GM12878 (cell line): ENCODE results near the gene DPP4. TPM values are rescaled to one million over a fixed set of nuclear protein-coding genes. Genes with fewer than 3 reads are reported as not detected.

Source experiments
- ATAC-seq: fragments of 200-7000 bp; cut with Tn5 transposase; 3 replicates; pipeline ENCODE4 v1.9.1; 2020; ENCODE audit warnings: mild to moderate bottlenecking, moderate library complexity
- BruUV-seq: library from RNA; stranded (reverse); fragments of 400-500 nt; replicated peaks from 2 replicates; lab custom pipeline; 2021; lab: Mats Ljungman, UMichigan
- CTCF ChIA-PET: fragments of 300-600 bp; sonication (Branson Sonifier 250); formaldehyde crosslinking; extraction: SDS; loops from one replicate; lab custom pipeline; 2021; ENCODE audit warnings: inconsistent platforms; lab: Yijun Ruan, JAX
- POLR2A ChIA-PET: fragments of 350-600 bp; formaldehyde crosslinking; extraction: SDS; loops from one replicate; lab custom pipeline; 2021; ENCODE audit warnings: inconsistent platforms; lab: Charles Lee
- RAD21 ChIA-PET: fragments of 300-600 bp; sonication (Branson Sonifier 250); formaldehyde crosslinking; loops from one replicate; lab custom pipeline; 2023; ENCODE audit warnings: antibody characterized with exemption; ENCODE audit not compliant: unreplicated experiment; lab: Charles Lee
- SMC1A ChIA-PET: fragments of 300-600 bp; sonication (Branson Sonifier 250); formaldehyde crosslinking; loops from one replicate; lab custom pipeline; 2023; ENCODE audit not compliant: unreplicated experiment, uncharacterized antibody; lab: Charles Lee
- DNase-seq: peaks from one replicate; pipeline ENCODE4 v3.0.0-alpha.2; 2011; ENCODE audit warnings: low read depth, low spot score
- FAIRE-seq: peaks from 3 replicates; lab custom pipeline; 2011; peaks lifted over from hg19 to GRCh38; lab: Jason Lieb, UNC
- H2AFZ ChIP-seq: 2 replicates; pipeline ENCODE4 v1.6.0; 2011; ENCODE audit warnings: low read depth, low read length, control low read depth; ENCODE audit not compliant: control insufficient read depth
- H3K27ac ChIP-seq: 2 replicates; pipeline ENCODE4 v1.5.1; 2011; ENCODE audit warnings: control low read depth; ENCODE audit not compliant: control insufficient read depth, insufficient read depth
- H3K27me3 ChIP-seq, 2 experiments: replicated peaks in 1 of 2; 2 replicates each; pipeline versions ENCODE4 v1.6.0 to v1.6.1; 2011; ENCODE audit warnings: low read length in 1 of 2; ENCODE audit not compliant: control insufficient read depth in 2 of 2, insufficient read depth in 2 of 2
- H3K36me3 ChIP-seq, 2 experiments: 2 replicates each; pipeline ENCODE4 v1.5.1; 2011; ENCODE audit warnings: low read length in 1 of 2; ENCODE audit not compliant: control insufficient read depth in 2 of 2, insufficient read depth in 2 of 2
- H3K4me1 ChIP-seq: 2 replicates; pipeline ENCODE4 v1.6.1; 2011; ENCODE audit warnings: mild to moderate bottlenecking, low read length, moderate library complexity, mixed read lengths; ENCODE audit not compliant: control insufficient read depth, insufficient read depth
- H3K4me2 ChIP-seq: 2 replicates; pipeline ENCODE4 v1.6.0; 2011; ENCODE audit warnings: control low read depth; ENCODE audit not compliant: control insufficient read depth, insufficient read depth
- H3K4me3 ChIP-seq: fragments of 200-600 bp; sonication (generic); 2 replicates; pipeline ENCODE4 v1.5.1; 2016
- H3K79me2 ChIP-seq: 2 replicates; pipeline ENCODE4 v1.6.0; 2011; ENCODE audit warnings: low read length; ENCODE audit not compliant: control insufficient read depth, insufficient read depth
- H3K9ac ChIP-seq: 2 replicates; pipeline ENCODE4 v1.8.0; 2011; ENCODE audit warnings: low read length, control low read depth, mixed read lengths; ENCODE audit not compliant: control insufficient read depth, insufficient read depth
- H3K9me3 ChIP-seq: replicated peaks from 3 replicates; pipeline ENCODE4 v1.5.1; 2011; ENCODE audit warnings: mild to moderate bottlenecking, low read length; ENCODE audit not compliant: control insufficient read depth, insufficient read depth
- H4K20me1 ChIP-seq: 2 replicates; pipeline ENCODE4 v1.6.0; 2011; ENCODE audit not compliant: control insufficient read depth, insufficient read depth
- ATF2 ChIP-seq: IDR thresholded peaks from 2 replicates; pipeline ENCODE4 v1.6.1; 2012; ENCODE audit warnings: low read length, inconsistent platforms
- BCL3 ChIP-seq: IDR thresholded peaks from 2 replicates; pipeline ENCODE4 v1.6.1; 2011; ENCODE audit warnings: borderline replicate concordance, low read depth, mild to moderate bottlenecking, moderate library complexity, low read length; ENCODE audit not compliant: insufficient read depth, poor library complexity, severe bottlenecking
- EGR1 ChIP-seq, 2 experiments: IDR thresholded peaks; 1 replicate in 1 of 2; 2 replicates in 1 of 2; pipeline ENCODE4 v1.6.1; 2011 to 2012; ENCODE audit warnings: low read depth in 2 of 2, low read length in 2 of 2, borderline replicate concordance in 1 of 2, mild to moderate bottlenecking in 1 of 2, moderate library complexity in 1 of 2
- GATAD2B ChIP-seq: fragments of 450-650 bp; conservative IDR thresholded peaks from 2 replicates; pipeline ENCODE4 v1.6.1; 2017; ENCODE audit warnings: low read depth, mild to moderate bottlenecking, moderate library complexity
- IKZF2 ChIP-seq, 2 experiments: fragments of 450-650 bp; IDR thresholded peaks; 2 replicates each; pipeline ENCODE4 v1.6.1; 2017; ENCODE audit warnings: mild to moderate bottlenecking in 2 of 2, moderate library complexity in 2 of 2
- KAT2A ChIP-seq: conservative IDR thresholded peaks from 2 replicates; pipeline ENCODE4 v1.6.1; 2011; ENCODE audit warnings: low read depth, low read length; ENCODE audit not compliant: control insufficient read depth
- RELB ChIP-seq: fragments of 450-650 bp; IDR thresholded peaks from 2 replicates; pipeline ENCODE4 v1.6.1; 2017; ENCODE audit warnings: low read depth, mild to moderate bottlenecking, moderate library complexity
- ZBED1 ChIP-seq: IDR thresholded peaks from 2 replicates; pipeline ENCODE4 v1.6.1; 2016; ENCODE audit warnings: borderline replicate concordance
- ZBTB11 ChIP-seq: fragments of 450-650 bp; formaldehyde crosslinking; IDR thresholded peaks from 2 replicates; pipeline ENCODE4 v1.5.0; 2022; ENCODE audit warnings: mild to moderate bottlenecking, missing genetic modification characterization
- ZZZ3 ChIP-seq: IDR thresholded peaks from 2 replicates; pipeline ENCODE4 v1.6.1; 2011; ENCODE audit warnings: low read depth; ENCODE audit not compliant: control insufficient read depth, insufficient read length
- WGBS: methylation state at CpG from one replicate; pipeline ENCODE4 v1.1.6; 2016; ENCODE audit warnings: low lambda C conversion rate; ENCODE audit not compliant: insufficient replicate concordance, insufficient coverage; ENCODE audit errors: missing lambda C conversion rate; 5-methylcytosine and 5-hydroxymethylcytosine counted together
- in situ Hi-C: fragments of 300-500 bp; cut with MboI; formaldehyde crosslinking; loops from 9 replicates; pipeline ENCODE4 v1.14.3; 2018; ENCODE audit warnings: mixed read lengths
- intact Hi-C: fragments of 100-400 bp; cut with micrococcal nuclease; formaldehyde crosslinking; loops from one replicate; pipeline ENCODE4 v1.14.2; 2022; ENCODE audit not compliant: unreplicated experiment
- polyA plus RNA-seq, 11 experiments: library from polyadenylated mRNA; depleted of rRNA in 4 of 11; unstranded in 6 of 11; stranded (reverse) in 5 of 11; fragments of >200 nt; fragmentation: Nextera tagmentation in 4 of 11; fragmentation: Illumina TruSeq in 1 of 11; extraction: Ambion mirVana in 4 of 11; extraction: Trizol in 1 of 11; gene quantifications; 1 replicate in 1 of 11; 2 replicates in 10 of 11; pipeline versions ENCODE4 v1.2.1 to v1.2.3, GENCODE V29; 2011 to 2016; ENCODE audit warnings: inconsistent platforms in 2 of 11, missing spikeins in 2 of 11, low read depth in 1 of 11
- total RNA-seq, 4 experiments: library from RNA; depleted of rRNA in 3 of 4; stranded (reverse); fragments of >200 nt in 3 of 4; fragmentation: Illumina TruSeq in 1 of 4; extraction: Trizol in 1 of 4; gene quantifications; 2 replicates each; pipeline versions ENCODE4 v1.2.1 to v1.2.3, GENCODE V29; 2013 to 2021

DPP4 gene
- total and polyA plus RNA-seq, 10 of the 15 experiments (the other 5 are each of a cell fraction or from before 2014, with no cell fraction given) = 4.1 to 11.4 (median 9.3) TPM

GRCh38 chr2:162002623-162003235 lies 71.3 kb downstream of the DPP4 start:
- TF ChIP-seq ATF2 (no peak), RELB (no peak), BCL3 (no peak), ZBTB11 (CRISPR knock-in tag) (no peak), KAT2A (no peak), EGR1 (IDR thresholded peaks at IDR 0.05; ENCODE audit: borderline replicate concordance in 1 of 2, low read depth in 2 of 2, low read length in 2 of 2) (no peak), IKZF2 (IDR thresholded peaks at IDR 0.05) (no peak), GATAD2B (no peak), ZZZ3 (no peak), ZBED1 (no peak)
- H3K27ac ChIP-seq = no peak overlapping the region
- H2AFZ ChIP-seq = no peak overlapping the region
- H3K4me1 ChIP-seq = no peaks in the 10 kb centered on the region
- FAIRE-seq (no peak), ATAC-seq (no peak), DNase-seq (no peak)
- no peak overlapping the region for H3K9ac ChIP-seq
- H3K4me2 ChIP-seq = no peak overlapping the region
- no peaks in the 10 kb centered on the region for H3K27me3 ChIP-seq
- POLR2A ChIA-PET = interaction anchor here (0.7 kb wide), 1 partner anchor 104 kb away, joined by 3 read pairs; no protein-coding TSS in a partner anchor
- WGBS = 42% methylated on average over 7 of the region's 7 CpGs
- intact Hi-C loops = no loop called here
- RAD21 ChIA-PET = no interaction called here
- no peaks in the 10 kb centered on the region for H3K9me3 ChIP-seq
- no peaks in the 10 kb centered on the region; a peak in 1 of 4 replicates for H3K36me3 ChIP-seq
- in situ Hi-C loops = loop anchor here (5.0 kb wide), 1 partner anchor 125 kb away; no protein-coding TSS in a partner anchor
- no peaks in the 10 kb centered on the region for H4K20me1 ChIP-seq
- SMC1A ChIA-PET = no interaction called here
- CTCF ChIA-PET = interaction anchor here (1.5 kb wide), 1 partner anchor 10 kb away, joined by 4 read pairs; no protein-coding TSS in a partner anchor
- H3K79me2 ChIP-seq = no peaks in the 10 kb centered on the region
- H3K4me3 ChIP-seq = no peak overlapping the region
- BruUV-seq = no TSS peak
